ENCODE measurements around the gene KRT7.

Gene KRT7

GRCh38 chr12:52229836-52230343 lies 3.2 kb upstream of the KRT7 start:
- H3K27me3 ChIP-seq (ENCODE audit: low read depth, low read length) = peaks cover 33% of the 10 kb centered on the region
- no peak overlapping the region for H2AFZ ChIP-seq (ENCODE audit: low read depth, low read length)
- H3K79me2 ChIP-seq (ENCODE audit: low read length) = no peaks in the 10 kb centered on the region
- no peak overlapping the region for H3K4me3 ChIP-seq (ENCODE audit: low read length)
- H3K9ac ChIP-seq (ENCODE audit: low read length) = no peak overlapping the region
- H3K9me3 ChIP-seq (ENCODE audit: insufficient read depth, low read length) = no peaks in the 10 kb centered on the region
- no peak overlapping the region for H3K27ac ChIP-seq (ENCODE audit: low read length)
- no peak overlapping the region for H3K4me2 ChIP-seq (ENCODE audit: low read length)
- H4K20me1 ChIP-seq (ENCODE audit: insufficient read depth, low read length) = no peaks in the 10 kb centered on the region
- H3K4me1 ChIP-seq (ENCODE audit: low read length) = no peaks in the 10 kb centered on the region
- TF ChIP-seq CTCF (IDR thresholded peaks at IDR 0.05; ENCODE audit: low read depth, low read length) (no peak), EZH2phosphoT487 (IDR thresholded peaks at IDR 0.05; ENCODE audit: low read depth) (no peak)
- no peaks in the 10 kb centered on the region for H3K36me3 ChIP-seq (replicated peaks; ENCODE audit: low read depth, low read length)

- no peak overlapping the region for H3K4me3 ChIP-seq (ENCODE audit: low read length)
- H3K36me3 ChIP-seq (replicated peaks; ENCODE audit: low read depth, low read length) = no peaks in the 10 kb centered on the region
- H3K79me2 ChIP-seq (ENCODE audit: low read length) = no peaks in the 10 kb centered on the region
- H3K9me3 ChIP-seq (ENCODE audit: insufficient read depth, low read length) = no peaks in the 10 kb centered on the region
- no peak overlapping the region for H2AFZ ChIP-seq (ENCODE audit: low read depth, low read length)
- no peak overlapping the region for H3K4me2 ChIP-seq (ENCODE audit: low read length)
- H3K27ac ChIP-seq (ENCODE audit: low read length) = no peak overlapping the region
- H3K4me1 ChIP-seq (ENCODE audit: low read length) = no peaks in the 10 kb centered on the region
- H3K9ac ChIP-seq (ENCODE audit: low read length) = no peak overlapping the region
- peaks cover 30% of the 10 kb centered on the region for H3K27me3 ChIP-seq (ENCODE audit: low read depth, low read length)
- TF ChIP-seq CTCF (IDR thresholded peaks at IDR 0.05; ENCODE audit: low read depth, low read length) (no peak), EZH2phosphoT487 (IDR thresholded peaks at IDR 0.05; ENCODE audit: low read depth) (no peak)
- no peaks in the 10 kb centered on the region for H4K20me1 ChIP-seq (ENCODE audit: insufficient read depth, low read length)
These were observed 2.4 kb upstream of the KRT7 start for GRCh38 chr12:52230364-52231281.

- H3K9ac ChIP-seq (ENCODE audit: low read length) = no peak overlapping the region
- H3K27me3 ChIP-seq (ENCODE audit: low read depth, low read length) = peaks cover 24% of the 10 kb centered on the region
- H3K4me3 ChIP-seq (ENCODE audit: low read length) = no peak overlapping the region
- no peak overlapping the region for H3K27ac ChIP-seq (ENCODE audit: low read length)
- H3K4me2 ChIP-seq (ENCODE audit: low read length) = no peak overlapping the region
- no peaks in the 10 kb centered on the region for H3K9me3 ChIP-seq (ENCODE audit: insufficient read depth, low read length)
- H3K36me3 ChIP-seq (replicated peaks; ENCODE audit: low read depth, low read length) = no peaks in the 10 kb centered on the region
- no peaks in the 10 kb centered on the region for H3K79me2 ChIP-seq (ENCODE audit: low read length)
- no peaks in the 10 kb centered on the region for H3K4me1 ChIP-seq (ENCODE audit: low read length)
- H4K20me1 ChIP-seq (ENCODE audit: insufficient read depth, low read length) = no peaks in the 10 kb centered on the region
- TF ChIP-seq CTCF (IDR thresholded peaks at IDR 0.05; ENCODE audit: low read depth, low read length) = no peak
- no peak for TF ChIP-seq EZH2phosphoT487 (IDR thresholded peaks at IDR 0.05; ENCODE audit: low read depth)
- no peak overlapping the region for H2AFZ ChIP-seq (ENCODE audit: low read depth, low read length)
These were observed 1.5 kb upstream of the KRT7 start for GRCh38 chr12:52231305-52232202.

Measured in OCI-LY3 (cell line).